Measurements from ENCODE around the gene SHANK3. TPM values are rescaled to one million over a fixed set of nuclear protein-coding genes. Genes with fewer than 3 reads are reported as not detected.

SHANK3 gene
- total RNA-seq, 1 donor from 2014 or later = 7.8 TPM

- DNase-seq (ENCODE audit: low read depth in 2 of 2) = no peak
Observed at GRCh38 chr22:50712341-50713007, 39.9 kb downstream of the SHANK3 start.

DNA sequence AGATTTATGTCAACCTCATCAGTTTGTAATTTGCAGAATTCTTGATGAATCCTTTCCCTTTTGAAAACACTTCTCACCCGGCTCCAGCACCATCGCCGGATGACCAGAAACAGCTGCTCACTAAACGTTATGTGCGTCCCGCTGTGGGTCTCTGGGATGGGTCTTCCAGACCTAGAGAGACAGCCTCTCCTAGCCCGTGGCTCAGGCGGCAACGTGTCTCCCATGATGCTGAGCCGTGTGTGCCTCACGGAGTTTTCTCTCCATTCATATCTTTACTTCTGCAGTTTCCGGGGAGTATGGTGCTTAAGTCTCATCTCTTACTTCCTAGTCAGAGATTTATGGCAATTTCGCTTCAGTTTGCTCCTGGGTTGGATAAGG, 40.4 kb downstream of the SHANK3 start:
- DNase-seq (ENCODE audit: low read depth in 2 of 2) = no peak

GRCh38 chr22:50713571-50714056, 41.0 kb downstream of the SHANK3 start:
- no peak for DNase-seq (ENCODE audit: low read depth in 2 of 2)

GRCh38 chr22:50714150-50714549, 41.5 kb downstream of the SHANK3 start:
- no peak for DNase-seq (ENCODE audit: low read depth in 2 of 2)

- DNase-seq (ENCODE audit: low read depth in 2 of 2) = no peak
Observed at GRCh38 chr22:50714631-50715179, 42.1 kb downstream of the SHANK3 start.

GRCh38 chr22:50715250-50715649, 42.6 kb downstream of the SHANK3 start:
- no peak for DNase-seq (ENCODE audit: low read depth in 2 of 2)

DNA sequence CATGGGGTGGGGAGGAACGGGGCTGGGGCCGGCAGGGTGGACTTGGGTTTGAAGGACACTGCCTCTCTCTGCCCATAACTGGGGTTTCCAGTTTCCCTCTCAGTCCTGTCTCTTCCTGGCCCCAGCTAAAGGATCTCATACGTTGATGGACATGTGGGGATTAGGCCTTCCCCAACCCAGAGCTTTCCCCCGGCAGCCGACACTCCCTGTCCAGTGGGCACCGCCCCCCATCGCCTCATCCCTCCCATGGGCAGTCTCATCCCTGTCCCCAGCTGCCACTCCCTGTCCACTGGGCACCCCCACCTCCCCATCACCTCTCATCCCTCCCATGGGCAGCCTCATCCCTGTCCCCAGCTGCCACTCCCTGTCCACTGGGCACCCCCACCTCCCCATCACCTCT, 43.2 kb downstream of the SHANK3 start:
- DNase-seq (ENCODE audit: low read depth in 2 of 2) = no peak

GRCh38 chr22:50716290-50717024, 43.8 kb downstream of the SHANK3 start:
- no peak for DNase-seq (ENCODE audit: low read depth in 2 of 2)

- DNase-seq (ENCODE audit: low read depth in 2 of 2) = no peak
Observed at GRCh38 chr22:50717709-50718351, 45.2 kb downstream of the SHANK3 start.

DNA sequence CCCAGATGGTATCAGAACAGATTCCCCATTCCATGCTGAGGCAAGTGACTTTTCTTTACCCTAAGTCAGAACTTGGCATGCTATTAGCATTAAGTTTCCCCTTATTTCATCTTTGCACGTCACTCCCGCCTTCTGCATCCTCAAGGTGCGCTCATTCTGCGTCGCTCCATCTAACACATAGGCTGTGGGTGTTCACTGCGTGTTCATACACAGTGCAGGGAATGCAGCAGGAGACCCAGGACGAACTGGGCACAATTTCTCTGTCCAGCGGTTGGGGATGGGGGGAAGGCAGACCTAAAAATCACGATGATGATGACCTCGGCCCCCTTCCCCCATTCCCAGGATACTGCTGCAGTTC, 45.7 kb downstream of the SHANK3 start:
- no peak for DNase-seq (ENCODE audit: low read depth in 2 of 2)

GRCh38 chr22:50719814-50720300, 47.2 kb downstream of the SHANK3 start:
- no peak for DNase-seq (ENCODE audit: low read depth in 2 of 2)

DNA sequence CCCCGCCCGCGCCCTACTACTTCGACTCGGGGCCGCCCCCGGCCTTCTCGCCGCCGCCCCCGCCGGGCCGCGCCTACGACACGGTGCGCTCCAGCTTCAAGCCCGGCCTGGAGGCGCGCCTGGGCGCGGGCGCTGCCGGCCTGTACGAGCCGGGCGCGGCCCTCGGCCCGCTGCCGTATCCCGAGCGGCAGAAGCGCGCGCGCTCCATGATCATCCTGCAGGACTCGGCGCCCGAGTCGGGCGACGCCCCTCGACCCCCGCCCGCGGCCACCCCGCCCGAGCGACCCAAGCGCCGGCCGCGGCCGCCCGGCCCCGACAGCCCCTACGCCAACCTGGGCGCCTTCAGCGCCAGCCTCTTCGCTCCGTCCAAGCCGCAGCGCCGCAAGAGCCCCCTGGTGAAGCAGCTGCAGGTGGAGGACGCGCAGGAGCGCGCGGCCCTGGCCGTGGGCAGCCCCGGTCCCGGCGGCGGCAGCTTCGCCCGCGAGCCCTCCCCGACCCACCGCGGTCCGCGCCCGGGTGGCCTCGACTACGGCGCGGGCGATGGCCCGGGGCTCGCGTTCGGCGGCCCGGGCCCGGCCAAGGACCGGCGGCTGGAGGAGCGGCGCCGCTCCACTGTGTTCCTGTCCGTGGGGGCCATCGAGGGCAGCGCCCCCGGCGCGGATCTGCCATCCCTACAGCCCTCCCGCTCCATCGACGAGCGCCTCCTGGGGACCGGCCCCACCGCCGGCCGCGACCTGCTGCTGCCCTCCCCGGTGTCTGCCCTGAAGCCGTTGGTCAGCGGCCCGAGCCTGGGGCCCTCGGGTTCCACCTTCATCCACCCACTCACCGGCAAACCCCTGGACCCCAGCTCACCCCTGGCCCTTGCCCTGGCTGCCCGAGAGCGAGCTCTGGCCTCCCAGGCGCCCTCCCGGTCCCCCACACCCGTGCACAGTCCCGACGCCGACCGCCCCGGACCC, 48.0 kb downstream of the SHANK3 start:
- no peak for DNase-seq (ENCODE audit: low read depth in 2 of 2)

DNA sequence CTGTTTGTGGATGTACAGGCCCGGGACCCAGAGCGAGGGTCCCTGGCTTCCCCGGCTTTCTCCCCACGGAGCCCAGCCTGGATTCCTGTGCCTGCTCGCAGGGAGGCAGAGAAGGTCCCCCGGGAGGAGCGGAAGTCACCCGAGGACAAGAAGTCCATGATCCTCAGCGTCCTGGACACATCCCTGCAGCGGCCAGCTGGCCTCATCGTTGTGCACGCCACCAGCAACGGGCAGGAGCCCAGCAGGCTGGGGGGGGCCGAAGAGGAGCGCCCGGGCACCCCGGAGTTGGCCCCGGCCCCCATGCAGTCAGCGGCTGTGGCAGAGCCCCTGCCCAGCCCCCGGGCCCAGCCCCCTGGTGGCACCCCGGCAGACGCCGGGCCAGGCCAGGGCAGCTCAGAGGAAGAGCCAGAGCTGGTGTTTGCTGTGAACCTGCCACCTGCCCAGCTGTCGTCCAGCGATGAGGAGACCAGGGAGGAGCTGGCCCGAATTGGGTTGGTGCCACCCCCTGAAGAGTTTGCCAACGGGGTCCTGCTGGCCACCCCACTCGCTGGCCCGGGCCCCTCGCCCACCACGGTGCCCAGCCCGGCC, 48.7 kb downstream of the SHANK3 start:
- DNase-seq (ENCODE audit: low read depth in 2 of 2) = no peak

GRCh38 chr22:50722048-50722701, 49.6 kb downstream of the SHANK3 start:
- DNase-seq (ENCODE audit: low read depth in 2 of 2) = no peak

Other genes with a start within 250 kb of the SHANK3 start
- 26.7 and 35.4 TPM in 2 replicates for gene SBF1, start 197.8 kb upstream of the SHANK3 start, total RNA-seq
- gene ADM2, start 191.3 kb upstream of the SHANK3 start, total RNA-seq = 0.13 and 0.25 TPM in 2 replicates
- 0.13 TPM in 1 of 2 replicates, not detected in the other for gene MIOX, start 186.0 kb upstream of the SHANK3 start, total RNA-seq
- gene LMF2, start 165.1 kb upstream of the SHANK3 start, total RNA-seq = 18.4 and 32.6 TPM in 2 replicates
- 22.0 and 22.2 TPM in 2 replicates for gene NCAPH2, start 164.6 kb upstream of the SHANK3 start, total RNA-seq
- gene SCO2, start 147.2 kb upstream of the SHANK3 start, total RNA-seq = 2.8 and 3.1 TPM in 2 replicates
- gene TYMP, start 142.8 kb upstream of the SHANK3 start, total RNA-seq = 11.9 and 24.9 TPM in 2 replicates
- gene KLHDC7B, start 126.9 kb upstream of the SHANK3 start, total RNA-seq = not detected in 2 replicates
- gene SYCE3, start 109.9 kb upstream of the SHANK3 start, total RNA-seq = not detected in 2 replicates
- gene CPT1B, start 94.4 kb upstream of the SHANK3 start, total RNA-seq = 0.77 and 4.3 TPM in 2 replicates
- gene CHKB, start 90.0 kb upstream of the SHANK3 start, total RNA-seq = 18.0 and 41.3 TPM in 2 replicates
- 0.13 and 0.25 TPM in 2 replicates for gene MAPK8IP2, start 72.0 kb upstream of the SHANK3 start, total RNA-seq
- gene ARSA, start 44.7 kb upstream of the SHANK3 start, total RNA-seq = 8.0 and 18.6 TPM in 2 replicates
- gene ACR, start 65.4 kb downstream of the SHANK3 start, total RNA-seq = under 0.01 and 0.38 TPM in 2 replicates
- 3.1 and 5.8 TPM in 2 replicates for gene RABL2B, start 110.8 kb downstream of the SHANK3 start, total RNA-seq

Data from dermis microvascular lymphatic vessel endothelial cell (primary cell).